NT2/D1 (cell line): ENCODE results near the gene EHD1.

ENCODE experiments used
- SUZ12 ChIP-seq: IDR thresholded peaks from 2 replicates; pipeline ENCODE4 v1.6.1; 2011; ENCODE audit not compliant: insufficient read length, insufficient read depth; ENCODE audit errors: extremely low read depth
- YY1 ChIP-seq: IDR thresholded peaks from 2 replicates; pipeline ENCODE4 v1.6.1; 2011; ENCODE audit not compliant: insufficient read length, insufficient read depth
- ZNF274 ChIP-seq: IDR thresholded peaks from 2 replicates; pipeline ENCODE4 v1.6.1; 2011; ENCODE audit warnings: mild to moderate bottlenecking, low read depth, low read length

GRCh38 chr11:64881476-64881875, 3.1 kb upstream of the EHD1 start:
- TF ChIP-seq YY1 = no peak
- TF ChIP-seq SUZ12 = no peak
- TF ChIP-seq ZNF274 = no peak
